T47D (cell line): Measurements from ENCODE around the gene MCOLN2.
A peak's percentile ranks its signal among the peaks of the same experiment; 100 is the strongest.
"Not testable (repeated sequence)": the region's sequence is repeated elsewhere in the genome, so short reads cannot be mapped to it uniquely, and the experiment has no call there.

Experiments used
- DNase-seq, 2 experiments: peaks; one replicate each; pipeline versions ENCODE4 v3.0.0 to v3.0.0-alpha.2; 2011 to 2012; ENCODE audit warnings: low read depth in 1 of 2, low spot score in 1 of 2
- JUND ChIP-seq: IDR thresholded peaks from 2 replicates; pipeline ENCODE4 v1.6.1; 2012; ENCODE audit warnings: low read depth
- in situ Hi-C: cut with HindIII; loops from 2 replicates; pipeline ENCODE4 v1.10.0; 2016; ENCODE audit warnings: low sequenced_read_pairs, low pct_unique_long_range_greater_than_20kb

MCOLN2 gene

DNA sequence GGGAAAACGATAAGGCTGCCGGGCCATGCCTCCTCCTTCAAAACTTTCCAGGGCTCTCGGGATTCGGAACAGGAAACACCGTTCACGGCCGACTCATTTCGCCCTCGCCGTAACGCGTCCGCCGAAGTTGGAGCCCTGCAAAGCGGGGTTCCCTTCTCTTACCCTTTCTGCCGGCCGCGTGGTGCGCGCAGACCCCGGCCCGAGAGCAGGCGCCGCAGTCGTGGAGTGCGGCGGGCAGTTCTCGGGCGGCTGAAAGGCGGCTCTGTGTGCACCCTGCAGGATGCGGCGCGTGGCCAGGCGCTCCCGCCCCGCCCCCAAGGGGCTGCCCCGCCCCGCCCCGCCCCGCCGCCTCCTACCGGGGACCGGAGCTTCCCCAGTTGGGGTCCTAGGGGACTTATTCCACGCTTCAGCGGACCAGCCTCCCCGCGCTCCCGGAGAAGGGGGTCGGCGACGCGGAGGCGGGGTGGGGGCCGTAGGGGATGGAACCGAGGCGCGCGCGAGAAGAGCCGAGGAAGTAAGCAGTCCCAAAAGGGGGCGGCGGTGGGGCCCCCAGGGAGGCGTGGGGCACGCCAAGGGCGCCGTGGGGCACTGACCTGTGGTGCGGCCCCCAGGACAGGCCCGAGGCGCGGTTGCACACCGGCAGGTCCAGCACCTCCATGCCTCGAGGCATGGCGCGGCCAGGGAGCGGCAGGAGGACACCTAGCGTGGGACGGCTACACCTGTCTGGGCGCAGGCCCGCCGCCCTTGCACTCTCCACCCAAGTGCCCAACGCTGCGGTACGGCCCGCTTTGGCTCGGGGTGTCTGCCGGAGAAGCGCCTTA is at the start of gene MCOLN2:
Gene MCOLN2, minus strand, starts transcription at position 268 of the 821 bp plus-strand sequence. Its CDS starts 241 bp downstream, at position 27.
- no peak for TF ChIP-seq JUND
- in situ Hi-C loops = no loop called here
- DNase-seq = peak; percentile 52 to 77

DNA sequence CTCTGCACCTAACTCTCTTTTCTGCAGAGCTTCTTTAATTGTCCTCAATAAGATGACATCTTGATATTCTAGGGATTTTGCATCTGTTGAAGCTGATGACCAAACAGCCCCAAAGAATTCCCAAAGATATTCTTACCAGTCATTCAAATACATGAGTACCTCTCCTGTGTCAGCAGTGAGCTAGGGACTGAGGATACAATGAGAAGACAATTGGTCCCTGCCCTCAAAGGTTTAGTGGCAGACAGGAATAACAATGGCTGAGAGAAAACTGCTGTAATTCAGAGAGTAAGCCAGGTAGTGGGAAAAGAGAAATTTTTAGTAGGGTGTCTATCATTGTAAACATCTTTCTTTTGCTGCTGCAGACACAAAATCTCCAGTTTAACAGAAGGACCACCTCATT is 45.5 kb upstream of the MCOLN2 start:
- no peak for DNase-seq
- in situ Hi-C loops = no loop called here
- no peak for TF ChIP-seq JUND

DNA sequence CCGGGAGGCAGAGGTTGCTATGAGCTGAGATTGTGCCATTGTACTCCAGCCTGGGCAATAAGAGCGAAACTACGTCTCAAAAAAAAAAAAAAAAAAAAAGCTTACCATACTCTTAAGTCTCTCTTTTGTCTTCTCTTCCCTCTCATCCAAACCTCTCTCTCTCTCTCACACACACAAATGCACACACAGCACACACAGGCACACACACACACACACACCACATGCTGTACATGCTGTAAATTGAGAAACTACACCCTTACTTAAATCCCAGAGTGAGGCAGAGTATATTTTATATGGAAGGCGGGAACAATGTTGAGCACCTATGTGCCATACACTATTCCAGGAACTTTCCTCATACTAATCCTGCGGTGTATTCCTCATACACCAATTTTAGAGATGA is 44.9 kb upstream of the MCOLN2 start:
- in situ Hi-C loops = no loop called here
- no peak for DNase-seq
- TF ChIP-seq JUND = no peak

DNA sequence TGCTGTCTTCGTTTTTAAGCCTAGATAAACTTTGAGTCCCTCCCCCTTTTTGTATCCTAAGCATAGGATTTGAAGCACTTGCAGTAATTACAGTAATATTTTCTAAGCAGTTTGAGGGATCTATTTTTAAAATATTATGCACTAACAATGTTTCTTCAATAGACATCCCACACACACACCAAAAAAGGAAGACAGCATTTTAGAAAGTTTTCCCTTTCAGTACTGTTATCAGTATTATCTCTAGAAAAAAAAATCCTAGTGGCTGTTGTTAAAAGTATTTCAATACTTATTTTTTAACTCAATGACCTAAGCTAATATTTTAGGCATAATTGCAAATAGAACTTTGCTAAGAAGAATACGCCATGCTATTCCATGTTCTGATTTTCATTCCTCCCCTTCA is 36.3 kb upstream of the MCOLN2 start:
- in situ Hi-C loops = no loop called here
- TF ChIP-seq JUND = no peak
- no peak for DNase-seq

DNA sequence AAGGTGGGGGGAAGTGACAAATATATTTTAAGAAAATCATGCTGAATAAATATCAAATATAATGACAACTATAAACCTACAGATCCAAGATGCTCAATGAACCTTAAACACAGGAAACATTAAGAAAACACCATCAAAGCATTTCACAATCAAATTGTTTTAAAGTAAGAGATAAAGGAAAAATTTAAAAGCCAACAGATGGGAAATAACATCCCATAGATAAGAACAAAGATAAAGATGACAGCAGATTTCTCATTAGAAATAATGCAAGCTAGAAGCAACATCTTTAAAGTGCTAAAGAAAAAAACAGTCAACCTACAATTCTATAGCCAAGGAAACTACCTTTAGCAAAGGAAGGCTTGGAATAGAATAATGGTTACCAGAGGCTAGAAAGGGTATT is 33.6 kb upstream of the MCOLN2 start:
- no peak for TF ChIP-seq JUND
- DNase-seq = no peak
- in situ Hi-C loops = no loop called here

DNA sequence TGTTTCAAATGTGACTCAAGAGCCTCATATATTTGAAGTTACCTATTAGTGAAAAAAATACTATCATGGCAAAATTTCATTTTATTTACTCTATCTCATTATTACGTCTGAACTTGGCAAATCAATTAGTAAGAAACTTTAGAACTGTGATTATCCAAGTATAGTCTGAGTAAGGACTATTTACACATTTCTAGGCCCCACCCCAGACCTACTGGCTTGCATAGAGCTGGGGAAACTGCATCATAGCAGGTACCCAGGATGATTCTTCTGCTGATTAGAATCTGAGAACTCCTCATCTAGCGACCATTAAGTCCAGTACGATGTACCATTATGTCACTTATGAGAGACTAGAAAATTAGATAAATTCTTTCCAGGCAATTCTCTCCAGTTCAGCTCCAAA is 31.2 kb upstream of the MCOLN2 start:
- no peak for TF ChIP-seq JUND
- no peak for DNase-seq
- in situ Hi-C loops = no loop called here

DNA sequence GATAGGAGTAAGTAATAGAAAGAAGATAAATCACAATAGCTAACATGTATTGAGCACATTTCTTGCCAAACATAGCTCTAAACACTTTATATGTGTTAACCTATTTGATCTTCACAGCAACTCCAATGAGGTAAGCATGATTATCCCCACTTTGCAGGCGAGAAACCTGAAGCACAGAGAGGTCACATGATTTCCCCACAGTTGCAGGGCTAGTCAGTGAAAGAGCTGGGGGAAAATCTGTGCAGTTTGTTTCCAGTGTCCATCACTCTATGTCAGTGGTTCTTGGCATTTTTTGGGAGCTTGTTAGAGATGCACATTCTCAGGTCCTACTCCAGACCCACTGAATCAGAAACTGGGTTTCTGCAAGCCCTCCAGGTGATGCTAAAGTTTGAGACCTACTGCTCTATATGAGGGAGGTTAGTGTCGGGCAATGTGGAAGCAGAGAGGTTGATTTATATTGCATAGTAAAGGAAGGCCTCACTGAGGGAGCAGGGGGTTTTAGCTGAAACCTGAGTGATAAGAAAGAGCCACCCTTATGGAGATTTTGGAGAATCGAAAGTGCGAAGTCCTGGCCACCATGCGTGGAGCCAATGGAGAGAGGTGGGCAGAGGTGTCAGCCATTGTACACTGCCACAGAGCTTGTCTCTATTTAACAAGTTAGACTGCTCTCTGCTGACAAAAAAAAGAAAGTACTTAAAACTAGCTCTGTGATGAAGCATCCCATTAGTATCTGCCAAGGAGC is 30.5 kb upstream of the MCOLN2 start:
- TF ChIP-seq JUND = no peak
- DNase-seq = peak; percentile 9 to 18
- in situ Hi-C loops = no loop called here

DNA sequence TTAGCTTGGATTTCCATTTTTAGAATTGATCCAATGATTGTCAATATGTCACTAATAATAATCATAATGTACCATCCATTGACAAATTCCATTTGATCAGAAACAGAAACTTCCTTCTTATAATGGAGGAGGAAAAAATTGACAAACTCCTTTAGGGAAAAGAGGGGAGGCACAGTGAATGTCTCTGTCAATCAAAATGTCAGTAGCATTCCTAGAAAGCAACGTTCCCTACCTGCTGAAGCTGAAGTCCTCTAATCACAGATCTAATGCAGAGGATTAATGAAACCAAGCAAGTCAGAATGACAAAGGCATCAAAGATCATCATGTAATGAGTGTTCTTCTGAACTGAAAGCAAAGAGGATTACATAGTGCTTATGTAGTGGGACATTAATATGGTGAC is 29.0 kb upstream of the MCOLN2 start:
- in situ Hi-C loops = no loop called here
- no peak for DNase-seq
- TF ChIP-seq JUND = no peak

DNA sequence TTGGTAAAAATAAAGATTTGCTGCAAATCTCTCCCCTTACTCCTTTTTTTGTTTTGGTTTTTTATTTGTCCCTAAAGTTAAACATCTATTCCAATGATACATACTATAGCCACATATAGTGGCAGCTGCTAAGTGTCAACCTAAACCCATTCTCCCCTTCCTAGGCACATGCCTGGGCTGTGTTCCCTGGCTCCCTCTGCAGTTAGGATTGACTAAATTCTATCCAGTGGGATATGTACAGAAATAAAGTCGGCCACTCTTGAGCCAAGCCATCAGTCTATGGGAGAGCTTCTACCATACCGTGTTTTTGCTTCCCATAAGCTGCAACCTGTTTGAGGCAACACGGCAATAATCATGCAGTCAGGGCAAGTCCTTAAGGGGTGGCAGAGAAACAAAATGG is 27.8 kb upstream of the MCOLN2 start:
- DNase-seq = peak in 1 of 2 experiments; percentile 36
- TF ChIP-seq JUND = no peak
- in situ Hi-C loops = no loop called here

DNA sequence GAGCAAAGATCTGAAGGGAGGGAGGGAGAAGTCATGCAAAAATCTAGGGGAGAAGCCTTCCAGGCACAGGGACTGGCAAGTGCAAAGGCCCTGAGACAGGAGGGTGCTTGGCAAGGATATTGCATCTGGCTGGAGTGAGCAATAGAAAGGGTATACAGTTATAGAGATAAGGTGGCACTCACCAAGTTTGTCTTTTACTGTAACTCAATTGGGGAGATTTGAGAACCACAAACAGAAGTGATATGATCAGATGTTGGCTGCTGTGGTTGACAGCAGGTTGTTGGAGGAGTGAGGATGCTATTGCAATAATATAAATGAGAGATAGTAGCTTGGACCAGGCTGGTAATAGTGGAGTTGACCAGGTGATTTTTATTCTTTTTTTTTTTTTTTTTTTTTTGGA is 25.8 kb upstream of the MCOLN2 start:
- in situ Hi-C loops = no loop called here
- TF ChIP-seq JUND = no peak
- DNase-seq = no peak

DNA sequence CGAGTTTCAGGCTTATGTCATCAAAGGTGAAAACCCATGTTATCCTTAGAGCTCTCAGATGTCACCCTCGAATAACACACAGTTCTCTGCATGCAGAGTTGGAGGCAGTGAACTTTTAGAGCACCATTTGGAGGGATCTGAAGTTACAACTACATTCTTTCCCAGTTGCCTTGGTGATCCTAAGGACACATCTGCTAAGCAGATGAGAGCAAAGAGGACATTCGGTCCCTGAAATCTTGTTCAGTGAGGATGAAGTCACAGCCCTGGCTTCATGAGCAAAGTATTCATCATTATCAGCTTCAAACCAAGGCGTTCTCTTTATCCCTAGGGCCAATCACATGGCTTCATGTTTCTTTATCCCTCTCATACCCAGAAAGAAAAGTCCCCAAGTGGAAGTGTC is 23.1 kb upstream of the MCOLN2 start:
- no peak for DNase-seq
- in situ Hi-C loops = no loop called here
- no peak for TF ChIP-seq JUND

DNA sequence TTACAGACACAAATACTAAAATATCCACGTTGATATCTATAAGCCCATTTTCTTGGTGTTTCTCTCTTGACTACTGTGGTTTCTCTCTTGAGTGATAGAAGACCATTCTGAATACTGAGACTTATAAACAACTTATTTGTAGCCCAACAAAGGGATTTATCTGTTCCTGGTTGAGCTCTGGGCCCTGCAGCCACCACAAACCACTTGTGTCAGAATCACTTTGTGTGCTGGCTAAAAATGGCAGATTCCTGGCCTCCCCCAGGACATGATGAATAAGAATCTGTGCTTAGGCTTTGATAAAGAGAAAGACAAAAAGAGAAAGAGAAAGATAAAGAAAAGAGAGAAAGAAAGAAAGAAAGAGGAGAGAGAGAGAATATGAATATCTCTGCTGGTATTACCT is 18.9 kb upstream of the MCOLN2 start:
- in situ Hi-C loops = no loop called here
- no peak for TF ChIP-seq JUND
- no peak for DNase-seq

DNA sequence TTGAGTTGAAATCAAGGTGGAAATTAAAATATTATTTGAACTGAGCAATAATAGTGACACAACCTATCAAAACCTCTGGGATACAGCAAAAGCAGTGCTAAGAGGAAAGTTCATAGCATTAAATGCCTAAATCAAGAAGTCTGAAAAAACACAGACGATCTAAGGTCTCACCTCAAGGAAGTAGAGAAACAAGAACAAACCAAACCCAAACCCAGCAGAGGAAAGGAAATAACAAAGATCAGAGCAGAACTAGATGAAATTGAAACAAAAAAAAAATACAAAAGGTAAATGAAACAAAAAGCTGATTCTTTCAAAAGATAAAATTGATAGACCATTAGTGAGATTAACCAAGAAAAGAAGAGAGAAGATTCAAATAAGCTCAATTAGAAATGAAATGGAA is 8.7 kb upstream of the MCOLN2 start:
- DNase-seq, in situ Hi-C loops: not testable (repeated sequence)

DNA sequence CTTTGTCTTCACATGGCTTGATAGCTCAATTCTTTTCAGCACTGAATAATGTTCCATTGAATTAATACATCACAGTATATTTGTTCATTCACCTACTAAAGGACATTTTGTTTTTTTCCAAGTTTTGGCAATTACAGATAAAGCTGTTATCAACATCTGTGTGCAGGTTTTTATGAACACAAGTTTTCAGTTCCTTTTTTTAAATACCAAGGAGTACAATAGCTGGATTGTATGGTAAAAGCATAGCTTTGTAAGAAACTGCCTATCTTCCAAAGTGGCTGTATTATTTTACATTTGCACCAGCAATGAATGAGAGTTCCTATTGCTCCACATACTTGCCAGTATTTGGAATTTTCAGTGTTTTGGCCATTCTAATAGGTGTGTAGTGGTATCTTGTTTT is 4.8 kb upstream of the MCOLN2 start:
- in situ Hi-C loops = no loop called here
- no peak for DNase-seq
- TF ChIP-seq JUND = no peak
